K562 (cell line): ENCODE data around the gene POPDC2. TPM values are rescaled to one million over a fixed set of nuclear protein-coding genes. Genes with fewer than 3 reads are reported as not detected.
A peak's percentile ranks its signal among the peaks of the same experiment; 100 is the strongest.
"Not testable (repeated sequence)": the region's sequence is repeated elsewhere in the genome, so short reads cannot be mapped to it uniquely, and the experiment has no call there.

Experiments
- ATAC-seq: fragments of 200-7000 bp; cut with Tn5 transposase; 3 replicates; pipeline ENCODE4 v1.9.1; 2020; ENCODE audit warnings: moderate library complexity
- BruUV-seq: library from RNA; stranded (reverse); fragments of 400-500 nt; replicated peaks from 2 replicates; lab custom pipeline; 2021; lab: Mats Ljungman, UMichigan
- CTCF ChIA-PET: fragments of 300-600 bp; formaldehyde crosslinking; extraction: SDS; loops from one replicate; lab custom pipeline; 2021; ENCODE audit warnings: low intra/inter-chr PET ratio; lab: Yijun Ruan, JAX
- POLR2A ChIA-PET: fragments of 300-600, 350-650 bp; sonication (Branson Sonifier 250); formaldehyde crosslinking; extraction: SDS; loops from one replicate; lab custom pipeline; 2021; ENCODE audit warnings: antibody characterized with exemption, inconsistent platforms; lab: Yijun Ruan, JAX
- DNase-seq, 4 experiments: peaks; one replicate each; pipeline versions ENCODE4 v3.0.0 to v3.0.0-alpha.2; 2011 to 2018; ENCODE audit warnings: low spot score in 3 of 4, mixed read lengths in 3 of 4; ENCODE audit errors: extremely low read depth in 1 of 4
- FAIRE-seq: peaks from 2 replicates; lab custom pipeline; 2011; peaks lifted over from hg19 to GRCh38; lab: Jason Lieb, UNC
- H2AFZ ChIP-seq: 2 replicates; pipeline ENCODE4 v1.6.0; 2011; ENCODE audit warnings: low read depth, low read length, control low read depth, inconsistent platforms
- H3K27ac ChIP-seq: fragments of 200-600 bp; 3 replicates; pipeline ENCODE4 v1.8.0; 2011; ENCODE audit warnings: low read depth, mild to moderate bottlenecking, control low read depth, inconsistent platforms, low read length, moderate library complexity, mixed read lengths; ENCODE audit errors: extremely low read depth
- H3K27me3 ChIP-seq, 2 experiments: fragments of 300-600 bp in 1 of 2; 2 replicates in 1 of 2; 3 replicates in 1 of 2; pipeline versions ENCODE4 v1.6.0 to v1.8.0; 2011; ENCODE audit warnings: inconsistent platforms in 2 of 2, low read length in 2 of 2, mild to moderate bottlenecking in 1 of 2, mixed read lengths in 1 of 2, moderate library complexity in 1 of 2; ENCODE audit not compliant: control insufficient read depth in 2 of 2, insufficient read depth in 2 of 2
- H3K36me3 ChIP-seq: fragments of 300-600 bp; 3 replicates; pipeline ENCODE4 v1.8.0; 2011; ENCODE audit warnings: mild to moderate bottlenecking, low read length, inconsistent platforms; ENCODE audit not compliant: control insufficient read depth, insufficient read depth
- H3K4me1 ChIP-seq, 2 experiments: fragments of 200-600 bp in 1 of 2; replicated peaks in 1 of 2; 2 replicates in 1 of 2; 3 replicates in 1 of 2; pipeline versions ENCODE4 v1.5.1 to v1.8.0; 2011; ENCODE audit warnings: inconsistent platforms in 2 of 2, low read length in 2 of 2, mild to moderate bottlenecking in 1 of 2, mixed read lengths in 1 of 2, moderate library complexity in 1 of 2; ENCODE audit not compliant: control insufficient read depth in 2 of 2, insufficient read depth in 2 of 2
- H3K4me2 ChIP-seq: 2 replicates; pipeline ENCODE4 v1.6.1; 2011; ENCODE audit warnings: low read length, control low read depth, inconsistent platforms, mixed read lengths; ENCODE audit not compliant: insufficient read depth
- H3K4me3 ChIP-seq: fragments of 200-600 bp; sonication (generic), shearing (Covaris generic); 2 replicates; pipeline ENCODE4 v1.5.1; 2016; ENCODE audit warnings: control low read depth, inconsistent platforms
- H3K79me2 ChIP-seq: fragments of 200-600 bp; 3 replicates; pipeline ENCODE4 v1.8.0; 2011; ENCODE audit warnings: low read length, inconsistent platforms; ENCODE audit not compliant: control insufficient read depth, insufficient read depth
- H3K9ac ChIP-seq, 2 experiments: 2 replicates each; pipeline versions ENCODE4 v1.6.0 to v1.6.1; 2011; ENCODE audit warnings: low read depth in 2 of 2, low read length in 2 of 2, control low read depth in 1 of 2, inconsistent platforms in 1 of 2, mild to moderate bottlenecking in 1 of 2, mixed read lengths in 1 of 2; ENCODE audit not compliant: insufficient read depth in 1 of 2
- H3K9me1 ChIP-seq: one replicate; pipeline ENCODE4 v1.6.0; 2011; ENCODE audit warnings: inconsistent platforms, mild to moderate bottlenecking, low read length, moderate library complexity; ENCODE audit not compliant: control insufficient read depth, insufficient read depth
- H3K9me3 ChIP-seq: replicated peaks from 2 replicates; pipeline ENCODE4 v1.5.1; 2011; ENCODE audit warnings: low read depth, low read length, inconsistent platforms; ENCODE audit not compliant: control insufficient read depth, insufficient read depth
- H4K20me1 ChIP-seq: replicated peaks from 2 replicates; pipeline ENCODE4 v1.6.1; 2011; ENCODE audit warnings: low read length, inconsistent platforms, mixed read lengths; ENCODE audit not compliant: control insufficient read depth, insufficient read depth
- ESRRB ChIP-seq: fragments of 250-450 bp; sonication (Bioruptor Pico); IDR thresholded peaks from 2 replicates; pipeline ENCODE4 v1.5.0; 2020; ENCODE audit warnings: mild to moderate bottlenecking, moderate library complexity, borderline replicate concordance
- SAP30 ChIP-seq: fragments of 200-600 bp; sonication (generic); IDR thresholded peaks from 2 replicates; pipeline ENCODE4 v1.6.1; 2012; ENCODE audit warnings: borderline replicate concordance, low read depth, mild to moderate bottlenecking, moderate library complexity, low read length, control low read depth, inconsistent platforms; ENCODE audit not compliant: insufficient read depth, poor library complexity, severe bottlenecking
- ZC3H11A ChIP-seq: IDR thresholded peaks from 2 replicates; pipeline ENCODE4 v1.6.1; 2012; ENCODE audit warnings: low read depth, low read length, improper control_type of control experiment
- WGBS: fragments of 100-300 bp; shearing (Covaris generic); methylation state at CpG from one replicate; pipeline ENCODE4 v1.1.6; 2016; ENCODE audit warnings: low coverage, mixed read lengths; ENCODE audit not compliant: insufficient coverage; ENCODE audit errors: missing lambda C conversion rate; 5-methylcytosine and 5-hydroxymethylcytosine counted together
- in situ Hi-C: fragments of 300-500 bp; cut with MboI; formaldehyde crosslinking; loops from 4 replicates; pipeline ENCODE4 v1.15.0; 2018; ENCODE audit warnings: inconsistent platforms, mixed read lengths
- intact Hi-C: fragments of 100-400 bp; cut with micrococcal nuclease; formaldehyde crosslinking; loops from 2 replicates; pipeline ENCODE4 v1.14.2; 2022
- polyA plus RNA-seq, 8 experiments: library from polyadenylated mRNA; depleted of rRNA in 4 of 8; stranded (reverse) in 5 of 8; unstranded in 3 of 8; fragments of >200 nt; fragmentation: Nextera tagmentation in 2 of 8; fragmentation: Illumina TruSeq in 1 of 8; extraction: Ambion mirVana in 2 of 8; extraction: Trizol in 1 of 8; gene quantifications; 2 replicates each; pipeline versions ENCODE4 v1.2.1 to v1.2.3, GENCODE V29; 2011 to 2014; ENCODE audit warnings: inconsistent platforms in 1 of 8, missing spikeins in 1 of 8
- total RNA-seq, 7 experiments: library from RNA; depleted of rRNA in 6 of 7; stranded (reverse); fragments of >200 nt in 6 of 7; fragmentation: Illumina TruSeq in 2 of 7; extraction: Trizol in 2 of 7; gene quantifications; 2 replicates each; pipeline versions ENCODE4 v1.2.1 to v1.2.3, GENCODE V29; 2011 to 2021; ENCODE audit warnings: low replicate concordance in 1 of 7

Gene POPDC2
- total and polyA plus RNA-seq, 9 of the 15 experiments (the other 6 are each of a cell fraction or from before 2014, with no cell fraction given), result 0.08 to 0.32 (median 0.13) TPM; not detected in 4

- H2AFZ ChIP-seq, H3K9me1 ChIP-seq, H3K27ac ChIP-seq, H3K4me1 ChIP-seq, BruUV-seq, ATAC-seq, H4K20me1 ChIP-seq, H3K9me3 ChIP-seq, CTCF ChIA-PET, DNase-seq, FAIRE-seq, POLR2A ChIA-PET, H3K27me3 ChIP-seq, H3K9ac ChIP-seq, H3K4me2 ChIP-seq, intact Hi-C loops, H3K79me2 ChIP-seq, H3K4me3 ChIP-seq, in situ Hi-C loops, H3K36me3 ChIP-seq: not testable (repeated sequence)
- TF ChIP-seq ZC3H11A, result 0 out of 2 replicates have a peak, but pooled peaks have one; percentile 41
- WGBS, result 18% methylated on average over 1 of the region's 1 CpG
Measured at GRCh38 chr3:119594929-119595328, 65.5 kb downstream of the POPDC2 start.

DNA sequence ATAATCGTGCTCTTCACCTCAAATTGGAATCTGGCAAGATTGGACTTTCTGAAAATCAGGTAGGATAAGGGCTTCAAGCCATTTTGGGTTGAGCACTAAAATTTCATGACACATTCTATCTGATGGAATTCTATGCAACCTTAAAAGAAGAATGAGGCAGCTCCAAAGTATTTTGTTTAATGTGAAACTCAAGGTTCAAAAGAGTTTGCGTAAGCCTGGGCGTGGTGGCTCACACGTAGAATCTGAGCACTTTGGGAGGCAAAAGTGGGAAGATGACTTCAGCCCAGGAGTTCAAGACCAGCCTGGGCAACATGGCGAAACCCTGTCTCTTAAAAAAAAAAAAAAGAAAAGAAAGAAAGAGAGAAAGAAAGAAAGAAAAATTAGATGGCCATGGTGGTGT lies 66.3 kb downstream of the POPDC2 start:
- no peak overlapping the region for H3K4me3 ChIP-seq
- H4K20me1 ChIP-seq, result no peaks in the 10 kb centered on the region
- no peak overlapping the region for H3K4me2 ChIP-seq
- ChIA-PET CTCF (no interaction called here), POLR2A (no interaction called here)
- no peak overlapping the region for H3K9ac ChIP-seq
- no peaks in the 10 kb centered on the region for H3K36me3 ChIP-seq
- H3K9me1 ChIP-seq, result no peaks in the 10 kb centered on the region
- no peak overlapping the region for H3K27ac ChIP-seq
- ATAC-seq (no peak), FAIRE-seq (no peak), DNase-seq (no peak)
- in situ Hi-C loops, result no loop called here
- no TSS peak for BruUV-seq
- H3K79me2 ChIP-seq, result no peaks in the 10 kb centered on the region
- intact Hi-C loops, result no loop called here
- H3K4me1 ChIP-seq, result peaks cover 0 to 5% of the 10 kb centered on the region in 2 experiments; a peak in 3 of 5 replicates
- WGBS, result 39% methylated on average over 4 of the region's 5 CpGs
- no peak for TF ChIP-seq SAP30
- no peak for TF ChIP-seq ESRRB (CRISPR knock-in tag)
- H3K9me3 ChIP-seq, result peaks cover 2% of the 10 kb centered on the region; the same call in 1 of the 2 replicates
- H2AFZ ChIP-seq, result no peak overlapping the region
- H3K27me3 ChIP-seq, result no peaks in the 10 kb centered on the region
